Measurements from ENCODE around the gene PPIL1. TPM values are rescaled to one million over a fixed set of nuclear protein-coding genes. Genes with fewer than 3 reads are reported as not detected.
"Not testable (repeated sequence)": the region's sequence is repeated elsewhere in the genome, so short reads cannot be mapped to it uniquely, and the experiment has no call there.

Gene PPIL1
- total RNA-seq, 1 experiment from 2014 or later = 75.2 TPM

GRCh38 chr6:36813047-36813446 lies 61.6 kb downstream of the PPIL1 start:
- not testable (repeated sequence) for H3K36me3 ChIP-seq; H3K9me3 ChIP-seq (replicated peaks); H3K4me1 ChIP-seq; H3K27ac ChIP-seq; H3K4me3 ChIP-seq; H3K27me3 ChIP-seq; DNase-seq

- Histone ChIP-seq H3K4me3 (no peak overlapping the region), H3K4me1 (no peaks in the 10 kb centered on the region), H3K27ac (no peak overlapping the region), H3K9me3 (replicated peaks) (no peaks in the 10 kb centered on the region), H3K36me3 (no peaks in the 10 kb centered on the region), H3K27me3 (peaks cover 18% of the 10 kb centered on the region)
- DNase-seq = no peak
Observed at GRCh38 chr6:36809941-36810803, 64.4 kb downstream of the PPIL1 start.

GRCh38 chr6:36809156-36809555 lies 65.4 kb downstream of the PPIL1 start:
- Histone ChIP-seq H3K27ac (no peak overlapping the region), H3K27me3 (peaks cover 18% of the 10 kb centered on the region), H3K9me3 (replicated peaks) (no peaks in the 10 kb centered on the region), H3K4me1 (no peaks in the 10 kb centered on the region), H3K4me3 (no peak overlapping the region), H3K36me3 (no peaks in the 10 kb centered on the region)
- no peak for DNase-seq

- Histone ChIP-seq H3K4me1 (no peaks in the 10 kb centered on the region), H3K27ac (no peak overlapping the region), H3K9me3 (replicated peaks) (no peaks in the 10 kb centered on the region), H3K27me3 (peaks cover 18% of the 10 kb centered on the region), H3K4me3 (no peak overlapping the region), H3K36me3 (no peaks in the 10 kb centered on the region)
- no peak for DNase-seq
Observed at GRCh38 chr6:36808634-36809033, 66.0 kb downstream of the PPIL1 start.

GRCh38 chr6:36807750-36808149 lies 66.9 kb downstream of the PPIL1 start:
- H3K27me3 ChIP-seq = peaks cover 18% of the 10 kb centered on the region
- H3K27ac ChIP-seq = no peak overlapping the region
- no peak for DNase-seq
- no peaks in the 10 kb centered on the region for H3K4me1 ChIP-seq
- no peaks in the 10 kb centered on the region for H3K9me3 ChIP-seq (replicated peaks)
- no peaks in the 10 kb centered on the region for H3K36me3 ChIP-seq
- H3K4me3 ChIP-seq = no peak overlapping the region

GRCh38 chr6:36807143-36807542 lies 67.5 kb downstream of the PPIL1 start:
- no peak for DNase-seq
- no peak overlapping the region for H3K4me3 ChIP-seq
- no peaks in the 10 kb centered on the region for H3K4me1 ChIP-seq
- no peaks in the 10 kb centered on the region for H3K36me3 ChIP-seq
- no peaks in the 10 kb centered on the region for H3K9me3 ChIP-seq (replicated peaks)
- H3K27ac ChIP-seq = no peak overlapping the region
- peaks cover 18% of the 10 kb centered on the region for H3K27me3 ChIP-seq

GRCh38 chr6:36805917-36806316 lies 68.7 kb downstream of the PPIL1 start:
- no peak overlapping the region for H3K27ac ChIP-seq
- no peak for DNase-seq
- H3K4me3 ChIP-seq = no peak overlapping the region
- no peaks in the 10 kb centered on the region for H3K9me3 ChIP-seq (replicated peaks)
- no peaks in the 10 kb centered on the region for H3K36me3 ChIP-seq
- H3K27me3 ChIP-seq = peaks cover 18% of the 10 kb centered on the region
- no peaks in the 10 kb centered on the region for H3K4me1 ChIP-seq

- no peak overlapping the region for H3K4me3 ChIP-seq
- H3K9me3 ChIP-seq (replicated peaks) = no peaks in the 10 kb centered on the region; the same call in 1 of the 2 replicates
- DNase-seq = no peak
- no peak overlapping the region for H3K27ac ChIP-seq
- H3K4me1 ChIP-seq = no peaks in the 10 kb centered on the region
- no peaks in the 10 kb centered on the region for H3K36me3 ChIP-seq
- peaks cover 18% of the 10 kb centered on the region for H3K27me3 ChIP-seq
Observed at GRCh38 chr6:36805096-36805797, 69.4 kb downstream of the PPIL1 start.

Other genes starting within 250 kb of the PPIL1 start
- 56.1 and 57.8 TPM in 2 replicates for gene CDKN1A, start 196.1 kb downstream of the PPIL1 start, total RNA-seq (2014; rRNA removed; shearing (Covaris generic))
- not detected in 2 replicates for gene RAB44, start 177.0 kb downstream of the PPIL1 start, total RNA-seq (2014; rRNA removed; shearing (Covaris generic))
- gene CPNE5, start 35.4 kb downstream of the PPIL1 start, total RNA-seq (2014; rRNA removed; shearing (Covaris generic)) = 0.57 TPM in 1 of 2 replicates, not detected in the other
- 17.0 and 18.5 TPM in 2 replicates for gene C6orf89, start 11.1 kb upstream of the PPIL1 start, total RNA-seq (2014; rRNA removed; shearing (Covaris generic))
- not detected in 2 replicates for gene PI16, start 79.9 kb upstream of the PPIL1 start, total RNA-seq (2014; rRNA removed; shearing (Covaris generic))
- 169 and 173 TPM in 2 replicates for gene MTCH1, start 111.4 kb upstream of the PPIL1 start, total RNA-seq (2014; rRNA removed; shearing (Covaris generic))
- gene FGD2, start 130.9 kb upstream of the PPIL1 start, total RNA-seq (2014; rRNA removed; shearing (Covaris generic)) = not detected in 2 replicates